ENCODE data around the gene SLC15A3.

DNA sequence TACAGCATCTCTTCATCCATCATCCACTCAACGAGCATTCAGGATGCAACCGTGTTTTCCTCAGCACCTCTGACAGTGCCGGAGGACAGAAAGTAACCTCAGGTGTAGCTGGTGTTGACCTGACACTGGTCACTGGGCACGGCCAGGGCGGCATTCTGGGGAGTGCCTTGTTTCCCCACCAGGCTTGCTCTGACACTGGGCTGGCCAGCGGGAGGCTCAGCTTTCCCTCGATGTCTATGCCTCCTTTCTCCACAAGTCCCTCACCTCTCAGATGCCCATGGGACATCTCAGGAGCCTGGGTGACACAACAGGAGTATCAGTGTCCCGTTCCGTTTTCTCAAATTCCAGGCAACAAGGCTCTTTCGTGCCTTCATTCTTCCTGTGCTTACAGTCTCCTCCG is 48.5 kb upstream of the SLC15A3 start:
- TF ChIP-seq REST (IDR thresholded peaks at IDR 0.05): no peak
- TF ChIP-seq, protein P1, sequence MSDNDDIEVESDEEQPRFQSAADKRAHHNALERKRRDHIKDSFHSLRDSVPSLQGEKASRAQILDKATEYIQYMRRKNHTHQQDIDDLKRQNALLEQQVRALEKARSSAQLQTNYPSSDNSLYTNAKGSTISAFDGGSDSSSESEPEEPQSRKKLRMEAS (IDR thresholded peaks at IDR 0.05): no peak
- TF ChIP-seq, protein P2, sequence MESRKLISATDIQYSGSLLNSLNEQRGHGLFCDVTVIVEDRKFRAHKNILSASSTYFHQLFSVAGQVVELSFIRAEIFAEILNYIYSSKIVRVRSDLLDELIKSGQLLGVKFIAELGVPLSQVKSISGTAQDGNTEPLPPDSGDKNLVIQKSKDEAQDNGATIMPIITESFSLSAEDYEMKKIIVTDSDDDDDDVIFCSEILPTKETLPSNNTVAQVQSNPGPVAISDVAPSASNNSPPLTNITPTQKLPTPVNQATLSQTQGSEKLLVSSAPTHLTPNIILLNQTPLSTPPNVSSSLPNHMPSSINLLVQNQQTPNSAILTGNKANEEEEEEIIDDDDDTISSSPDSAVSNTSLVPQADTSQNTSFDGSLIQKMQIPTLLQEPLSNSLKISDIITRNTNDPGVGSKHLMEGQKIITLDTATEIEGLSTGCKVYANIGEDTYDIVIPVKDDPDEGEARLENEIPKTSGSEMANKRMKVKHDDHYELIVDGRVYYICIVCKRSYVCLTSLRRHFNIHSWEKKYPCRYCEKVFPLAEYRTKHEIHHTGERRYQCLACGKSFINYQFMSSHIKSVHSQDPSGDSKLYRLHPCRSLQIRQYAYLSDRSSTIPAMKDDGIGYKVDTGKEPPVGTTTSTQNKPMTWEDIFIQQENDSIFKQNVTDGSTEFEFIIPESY (IDR thresholded peaks at IDR 0.05): no peak
- TF ChIP-seq, protein P3, sequence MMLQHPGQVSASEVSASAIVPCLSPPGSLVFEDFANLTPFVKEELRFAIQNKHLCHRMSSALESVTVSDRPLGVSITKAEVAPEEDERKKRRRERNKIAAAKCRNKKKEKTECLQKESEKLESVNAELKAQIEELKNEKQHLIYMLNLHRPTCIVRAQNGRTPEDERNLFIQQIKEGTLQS (IDR thresholded peaks at IDR 0.05): no peak
